ENCODE results near the gene HECW1.
A peak's percentile ranks its signal among the peaks of the same experiment; 100 is the strongest.

- TF ChIP-seq CTCF (IDR thresholded peaks at IDR 0.05) = peak; percentile 91
- TF ChIP-seq EZH2 (IDR thresholded peaks at IDR 0.05) = no peak
These were observed 40.8 kb upstream of the HECW1 start for GRCh38 chr7:43071604-43072003.

Data from neural progenitor cell (in vitro differentiated cells).